NCI-H1436 treated with DMSO at 0.1 percent for 48 hours (cell line): ENCODE results near the gene FNIP1.
"Not testable (repeated sequence)": the region's sequence is repeated elsewhere in the genome, so short reads cannot be mapped to it uniquely, and the experiment has no call there.

Experiments
- DNase-seq: peaks from one replicate; lab custom pipeline; 2025; lab: John Stamatoyannopoulos, UW

The FNIP1 gene

DNA sequence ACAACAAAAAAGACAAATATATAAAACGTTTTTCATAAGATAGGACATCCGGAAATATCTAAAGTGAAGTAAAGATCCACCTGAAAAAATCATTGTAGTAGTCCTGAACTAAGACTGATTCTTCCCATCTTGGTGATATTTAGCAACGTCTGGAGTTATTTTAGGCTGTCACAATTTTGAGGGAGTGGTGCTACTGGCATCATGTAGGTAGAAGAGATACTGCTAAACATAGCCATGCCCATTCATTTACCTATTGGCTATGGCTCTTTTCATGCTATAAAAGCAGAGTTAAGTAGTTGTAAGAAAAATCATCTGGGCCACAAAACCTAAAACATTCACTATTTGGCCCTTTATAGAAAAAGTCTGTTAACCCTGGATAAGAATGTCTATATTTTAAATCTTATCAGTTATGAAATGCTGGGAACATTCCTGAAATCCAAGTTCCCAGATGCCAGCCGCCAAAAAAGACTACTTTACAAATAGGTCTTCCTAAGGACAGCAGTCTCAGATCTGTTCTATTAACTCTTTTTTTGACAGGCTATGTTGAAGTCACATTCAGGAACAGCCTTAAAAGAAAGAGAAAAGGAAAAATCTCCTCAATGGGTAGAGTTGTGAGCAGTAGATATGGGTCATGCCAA is 188.8 kb downstream of the FNIP1 start:
- DNase-seq = no peak

DNA sequence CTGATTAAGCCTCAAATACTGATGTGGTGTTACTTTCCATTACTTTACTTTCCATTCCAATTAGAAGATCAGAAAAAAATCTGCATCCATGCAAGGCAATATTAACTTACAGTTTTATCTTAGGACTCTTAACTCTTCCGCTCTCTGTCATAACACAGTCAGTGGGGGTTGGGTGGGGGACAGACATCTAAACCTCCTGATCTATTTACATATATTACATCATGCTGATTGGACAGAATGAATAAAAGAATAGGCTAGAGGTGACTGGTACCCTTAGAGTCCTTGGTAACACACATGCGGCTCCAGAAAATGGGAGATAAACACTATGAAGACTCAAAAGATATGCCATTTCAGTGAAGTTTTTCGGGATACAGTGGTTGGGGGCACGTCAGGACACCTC is 189.4 kb downstream of the FNIP1 start:
- DNase-seq = no peak

DNA sequence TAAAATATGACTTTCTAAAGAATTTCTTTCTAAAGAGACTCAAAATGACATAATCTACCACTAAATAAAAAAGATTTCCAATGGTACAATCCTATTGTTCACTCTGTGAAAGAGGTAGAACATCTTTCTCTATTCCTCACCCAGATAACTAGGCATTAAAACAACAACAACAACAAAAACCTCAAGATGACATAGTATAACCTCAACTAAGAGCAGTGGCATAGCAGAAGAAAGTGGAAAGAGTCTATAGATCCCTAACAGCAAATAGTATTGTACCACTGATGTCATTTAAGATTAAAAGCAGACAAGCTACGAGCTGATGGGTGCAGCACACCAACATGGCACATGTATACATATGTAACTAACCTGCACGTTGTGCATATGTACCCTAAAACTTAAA is 191.7 kb downstream of the FNIP1 start:
- no peak for DNase-seq

DNA sequence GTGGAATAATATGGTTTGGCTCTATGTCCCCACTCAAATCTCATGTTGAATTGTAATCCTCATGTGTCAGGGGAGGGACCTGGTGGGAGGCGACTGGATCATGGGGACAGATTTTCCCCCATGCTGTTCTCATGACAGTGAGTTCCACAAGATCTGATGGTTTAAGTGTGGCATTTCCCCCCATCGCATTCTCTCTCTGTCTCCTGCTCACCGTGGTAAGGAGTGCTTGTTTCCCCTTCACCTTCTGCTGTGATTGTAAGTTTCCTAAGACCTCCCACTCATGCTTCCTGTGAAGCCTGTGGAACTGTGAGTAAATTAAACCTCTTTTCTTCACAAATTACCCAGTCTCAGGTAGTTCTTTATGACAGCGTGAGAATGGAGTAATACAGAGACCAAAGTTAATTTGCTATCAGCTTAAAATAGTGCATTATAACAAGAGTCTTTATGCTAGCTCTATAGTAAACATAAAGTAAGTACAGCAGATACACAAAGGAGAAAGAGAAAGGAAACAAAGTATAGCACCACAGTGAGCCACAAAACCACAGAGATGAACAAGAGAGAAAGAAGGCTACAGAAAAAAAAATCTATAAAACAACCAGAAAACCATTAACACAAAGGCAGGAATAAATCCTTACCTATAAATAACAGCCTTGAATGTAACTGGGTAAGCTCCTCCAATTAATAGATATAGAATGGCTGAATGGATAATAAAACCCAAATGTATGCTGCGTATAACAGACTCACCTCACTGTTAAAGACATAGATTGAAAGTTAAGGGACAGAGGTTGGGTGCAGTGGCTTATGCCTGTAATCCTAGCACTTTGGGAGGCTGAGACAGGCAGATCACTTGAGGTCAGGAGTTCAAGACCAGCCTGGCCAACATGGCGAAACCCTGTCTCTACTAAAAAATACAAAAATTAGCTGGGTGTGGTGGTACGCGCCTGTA is 201.5 kb downstream of the FNIP1 start:
- no peak for DNase-seq

DNA sequence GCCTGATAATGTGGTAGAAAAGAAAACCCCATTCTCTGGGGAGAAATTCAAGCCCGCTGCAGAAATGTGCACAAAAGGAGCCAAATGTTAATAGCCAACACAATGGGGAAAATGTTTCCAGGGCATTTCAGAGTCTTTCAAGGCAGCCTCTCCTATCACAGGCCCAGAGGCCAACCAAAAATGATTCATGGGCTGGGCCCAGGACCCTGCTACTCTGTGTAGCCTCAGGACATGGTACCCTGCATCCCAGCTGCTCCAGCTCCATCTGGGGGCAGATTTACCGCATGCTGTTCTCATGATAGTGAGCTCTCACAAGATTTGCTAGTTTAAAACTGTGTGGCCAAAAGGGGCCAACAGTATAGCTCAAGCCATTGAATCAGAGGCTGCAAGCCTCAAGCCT is 202.9 kb downstream of the FNIP1 start:
- DNase-seq = no peak

DNA sequence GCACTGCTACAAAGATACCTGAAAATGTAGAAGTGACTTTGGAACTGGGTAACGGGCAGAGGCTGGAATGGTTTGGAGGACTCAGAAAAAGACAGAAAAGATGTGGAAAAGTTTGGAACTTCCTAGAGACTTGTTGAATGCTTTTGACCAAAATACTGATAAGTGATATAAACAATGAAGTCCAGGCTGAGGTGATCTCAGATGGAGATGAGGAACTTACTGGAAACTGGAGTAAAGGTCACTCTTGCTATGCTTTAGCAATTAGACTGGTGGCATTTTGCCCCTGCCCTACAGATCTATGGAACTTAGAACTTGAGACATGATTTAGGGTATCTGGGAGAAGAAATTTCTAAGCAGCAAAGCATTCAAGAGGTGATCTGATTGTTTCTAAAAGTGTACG is 203.4 kb downstream of the FNIP1 start:
- not testable (repeated sequence) for DNase-seq
